SU-DHL-6 (cell line): ENCODE results near the gene GART.

Experiments used
- H2AFZ ChIP-seq: fragments of 200-600 bp; sonication (generic); 2 replicates; pipeline ENCODE4 v1.6.1; 2014; ENCODE audit warnings: low read depth, mild to moderate bottlenecking, moderate library complexity, mixed read lengths, antibody characterized with exemption, low read length; ENCODE audit not compliant: severe bottlenecking
- H3F3A ChIP-seq: fragments of 200-600 bp; shearing (Covaris generic); 2 replicates; pipeline ENCODE4 v1.6.0; 2016; ENCODE audit warnings: antibody characterized with exemption, mild to moderate bottlenecking; ENCODE audit not compliant: insufficient read depth
- H3K27ac ChIP-seq: fragments of 200-600 bp; sonication (generic); 2 replicates; pipeline ENCODE4 v1.5.1; 2016; ENCODE audit warnings: low read depth, mild to moderate bottlenecking, low read length, moderate library complexity, mixed read lengths
- H3K27me3 ChIP-seq: fragments of 200-600 bp; sonication (generic), shearing (Covaris generic); 2 replicates; pipeline ENCODE4 v1.6.0; 2014; ENCODE audit warnings: mild to moderate bottlenecking, low read length
- H3K36me3 ChIP-seq: fragments of 200-600 bp; sonication (generic); 2 replicates; pipeline ENCODE4 v1.6.1; 2014; ENCODE audit warnings: mild to moderate bottlenecking, low read length, mixed read lengths
- H3K4me2 ChIP-seq: fragments of 300-600, 200-600 bp; shearing (Covaris generic), sonication (generic); 2 replicates; pipeline ENCODE4 v1.6.0; 2014; ENCODE audit warnings: low read length, low read depth, mild to moderate bottlenecking; ENCODE audit not compliant: poor library complexity, severe bottlenecking
- H3K4me3 ChIP-seq: fragments of 200-600 bp; sonication (generic); 2 replicates; pipeline ENCODE4 v1.5.1; 2014; ENCODE audit warnings: antibody characterized with exemption, low read length, mild to moderate bottlenecking, mixed read lengths; ENCODE audit not compliant: insufficient read depth, poor library complexity, severe bottlenecking
- H3K79me2 ChIP-seq: fragments of 200-600 bp; sonication (generic); 2 replicates; pipeline ENCODE4 v1.6.1; 2014; ENCODE audit warnings: mild to moderate bottlenecking, low read length, moderate library complexity; ENCODE audit not compliant: insufficient read depth
- H3K9ac ChIP-seq: fragments of 200-600 bp; sonication (generic); 2 replicates; pipeline ENCODE4 v1.7.0; 2014; ENCODE audit warnings: mild to moderate bottlenecking, low read length
- H3K9me2 ChIP-seq: fragments of 200-600 bp; sonication (generic); replicated peaks from 2 replicates; pipeline ENCODE4 v1.6.1; 2014; ENCODE audit warnings: low read length; ENCODE audit not compliant: insufficient read depth
- H3K9me3 ChIP-seq: fragments of 200-600 bp; sonication (generic); 2 replicates; pipeline ENCODE4 v1.6.1; 2014; ENCODE audit warnings: low read length, mixed read lengths; ENCODE audit not compliant: insufficient read depth
- H4K20me1 ChIP-seq: fragments of 200-600 bp; sonication (generic); 2 replicates; pipeline ENCODE4 v1.6.1; 2014; ENCODE audit warnings: low read depth, mild to moderate bottlenecking, antibody characterized with exemption, low read length, moderate library complexity, mixed read lengths
- EZH2phosphoT487 ChIP-seq: fragments of 200-600 bp; sonication (generic), shearing (Covaris generic); conservative IDR thresholded peaks from 2 replicates; pipeline ENCODE4 v1.6.1; 2018; ENCODE audit warnings: mild to moderate bottlenecking, antibody characterized with exemption, low read length, moderate library complexity, mixed read lengths
- TF ChIP-seq, protein P1 (sequence below): fragments of 200-600 bp; sonication (generic); IDR thresholded peaks from one replicate; pipeline ENCODE4 v1.5.1; 2017; ENCODE audit warnings: antibody characterized with exemption, mild to moderate bottlenecking, low read length, moderate library complexity; ENCODE audit not compliant: insufficient read depth, poor library complexity, severe bottlenecking

Gene GART

DNA sequence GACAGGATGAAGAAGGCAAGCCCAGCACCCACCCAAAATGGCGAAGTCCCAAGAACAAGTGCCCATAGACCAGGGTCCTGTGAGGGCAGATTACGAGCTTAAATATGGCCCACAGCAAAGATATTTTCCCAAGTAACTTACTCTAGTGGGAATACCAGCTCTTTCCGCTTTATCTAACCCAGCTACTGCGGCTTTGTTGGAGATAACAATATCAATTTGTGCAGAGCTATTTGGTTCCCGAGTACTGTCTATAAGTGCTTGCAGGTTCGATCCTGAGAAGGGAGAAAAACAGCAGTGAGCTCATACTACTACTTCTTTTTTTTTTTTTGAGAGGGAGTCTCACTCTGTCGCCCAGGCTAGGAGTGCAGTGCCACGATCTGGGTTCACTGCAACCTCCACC, 36.1 kb downstream of the GART start:
- Histone ChIP-seq H3K9me3 (no peaks in the 10 kb centered on the region), H3K79me2 (no peaks in the 10 kb centered on the region), H3K27me3 (no peaks in the 10 kb centered on the region), H3K36me3 (peaks cover 35% of the 10 kb centered on the region), H3K4me2 (no peak overlapping the region), H3K27ac (no peak overlapping the region), H2AFZ (no peak overlapping the region), H4K20me1 (no peaks in the 10 kb centered on the region), H3K9ac (no peak overlapping the region), H3K4me3 (no peak overlapping the region), H3K9me2 (no peaks in the 10 kb centered on the region), H3F3A (peaks cover 9% of the 10 kb centered on the region; the same call in 1 of the 2 replicates)
- TF ChIP-seq, protein P1, sequence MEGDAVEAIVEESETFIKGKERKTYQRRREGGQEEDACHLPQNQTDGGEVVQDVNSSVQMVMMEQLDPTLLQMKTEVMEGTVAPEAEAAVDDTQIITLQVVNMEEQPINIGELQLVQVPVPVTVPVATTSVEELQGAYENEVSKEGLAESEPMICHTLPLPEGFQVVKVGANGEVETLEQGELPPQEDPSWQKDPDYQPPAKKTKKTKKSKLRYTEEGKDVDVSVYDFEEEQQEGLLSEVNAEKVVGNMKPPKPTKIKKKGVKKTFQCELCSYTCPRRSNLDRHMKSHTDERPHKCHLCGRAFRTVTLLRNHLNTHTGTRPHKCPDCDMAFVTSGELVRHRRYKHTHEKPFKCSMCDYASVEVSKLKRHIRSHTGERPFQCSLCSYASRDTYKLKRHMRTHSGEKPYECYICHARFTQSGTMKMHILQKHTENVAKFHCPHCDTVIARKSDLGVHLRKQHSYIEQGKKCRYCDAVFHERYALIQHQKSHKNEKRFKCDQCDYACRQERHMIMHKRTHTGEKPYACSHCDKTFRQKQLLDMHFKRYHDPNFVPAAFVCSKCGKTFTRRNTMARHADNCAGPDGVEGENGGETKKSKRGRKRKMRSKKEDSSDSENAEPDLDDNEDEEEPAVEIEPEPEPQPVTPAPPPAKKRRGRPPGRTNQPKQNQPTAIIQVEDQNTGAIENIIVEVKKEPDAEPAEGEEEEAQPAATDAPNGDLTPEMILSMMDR: no peak
- TF ChIP-seq EZH2phosphoT487: no peak

DNA sequence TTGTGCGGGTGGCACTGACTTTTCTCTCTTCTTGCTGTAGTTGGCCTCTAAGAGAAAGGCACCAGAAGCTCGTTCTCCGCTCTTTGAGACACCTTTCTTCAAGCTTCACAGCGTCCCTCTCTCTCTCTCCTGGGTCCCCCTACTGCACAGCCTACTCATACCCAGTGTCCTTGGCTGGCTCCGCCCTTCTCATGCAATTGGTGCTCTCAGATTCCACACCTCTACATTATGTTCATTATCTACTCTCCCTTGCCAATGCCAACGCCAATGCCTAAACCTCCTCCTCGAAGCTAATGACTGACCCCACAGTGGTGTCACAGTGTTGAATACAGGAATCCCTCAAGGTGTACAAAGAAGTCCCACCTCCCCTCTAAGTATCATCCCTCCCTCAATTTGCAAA, 45.6 kb downstream of the GART start:
- Histone ChIP-seq H3K9ac (no peak overlapping the region), H3K4me3 (no peak overlapping the region), H3K79me2 (no peaks in the 10 kb centered on the region), H4K20me1 (no peaks in the 10 kb centered on the region), H3K27ac (no peak overlapping the region), H3K9me3 (no peaks in the 10 kb centered on the region), H3K4me2 (no peak overlapping the region), H3F3A (peaks cover 7% of the 10 kb centered on the region; the same call in 1 of the 2 replicates), H3K27me3 (no peaks in the 10 kb centered on the region), H3K9me2 (no peaks in the 10 kb centered on the region), H3K36me3 (no peaks in the 10 kb centered on the region), H2AFZ (no peak overlapping the region)
- TF ChIP-seq, protein P1: no peak
- TF ChIP-seq EZH2phosphoT487: no peak

DNA sequence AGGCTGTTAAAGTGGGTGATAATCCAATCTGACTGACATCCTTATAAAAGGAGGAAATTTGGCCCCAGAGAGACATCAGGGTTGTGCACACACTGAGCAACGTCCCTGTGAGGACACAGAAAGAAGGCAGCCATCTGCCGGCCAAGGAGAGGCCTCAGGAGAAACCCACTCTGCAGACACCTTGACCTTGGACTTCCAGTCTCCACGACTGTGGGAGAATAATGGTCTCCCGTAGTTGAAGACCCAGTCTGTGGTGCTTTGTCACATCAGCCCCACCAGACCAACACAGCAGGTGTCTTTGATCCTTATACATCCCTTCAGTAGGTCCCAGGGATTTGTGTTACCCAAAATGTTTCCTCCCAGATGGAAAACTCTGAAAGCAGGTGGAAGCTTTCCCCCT, 46.2 kb downstream of the GART start:
- TF ChIP-seq, protein P1: no peak
- TF ChIP-seq EZH2phosphoT487: no peak
- Histone ChIP-seq H2AFZ (no peak overlapping the region), H3K9ac (no peak overlapping the region)

More for the DNA sequence above, 46.2 kb downstream of the GART start:
- Histone ChIP-seq H3K79me2 (no peaks in the 10 kb centered on the region), H3K9me2 (no peaks in the 10 kb centered on the region), H3K9me3 (no peaks in the 10 kb centered on the region), H3K36me3 (no peaks in the 10 kb centered on the region), H3K27me3 (no peaks in the 10 kb centered on the region), H4K20me1 (no peaks in the 10 kb centered on the region), H3F3A (peaks cover 7% of the 10 kb centered on the region; the same call in 1 of the 2 replicates), H3K4me3 (no peak overlapping the region), H3K27ac (no peak overlapping the region), H3K4me2 (no peak overlapping the region)
